T-helper 2 cell treated with Interferon-gamma antibody and Interleukin-4, amounts not matched to agents 100 ng/mL and 5 ng/mL, for 36 hours (primary cell): Measurements from ENCODE around the gene TGFBR3. TPM values are rescaled to one million over a fixed set of nuclear protein-coding genes. Genes with fewer than 3 reads are reported as not detected.

Experiments used
- intact Hi-C: fragments of 100-400 bp; cut with micrococcal nuclease; formaldehyde crosslinking; loops from one replicate; pipeline ENCODE4 v1.15.1; 2023
- total RNA-seq: library from RNA; stranded (reverse); gene quantifications from 2 replicates; pipeline ENCODE4 v1.2.3, GENCODE V29; 2022

TGFBR3 gene
- total RNA-seq, 1 donor from 2014 or later, result 14.5 TPM

DNA sequence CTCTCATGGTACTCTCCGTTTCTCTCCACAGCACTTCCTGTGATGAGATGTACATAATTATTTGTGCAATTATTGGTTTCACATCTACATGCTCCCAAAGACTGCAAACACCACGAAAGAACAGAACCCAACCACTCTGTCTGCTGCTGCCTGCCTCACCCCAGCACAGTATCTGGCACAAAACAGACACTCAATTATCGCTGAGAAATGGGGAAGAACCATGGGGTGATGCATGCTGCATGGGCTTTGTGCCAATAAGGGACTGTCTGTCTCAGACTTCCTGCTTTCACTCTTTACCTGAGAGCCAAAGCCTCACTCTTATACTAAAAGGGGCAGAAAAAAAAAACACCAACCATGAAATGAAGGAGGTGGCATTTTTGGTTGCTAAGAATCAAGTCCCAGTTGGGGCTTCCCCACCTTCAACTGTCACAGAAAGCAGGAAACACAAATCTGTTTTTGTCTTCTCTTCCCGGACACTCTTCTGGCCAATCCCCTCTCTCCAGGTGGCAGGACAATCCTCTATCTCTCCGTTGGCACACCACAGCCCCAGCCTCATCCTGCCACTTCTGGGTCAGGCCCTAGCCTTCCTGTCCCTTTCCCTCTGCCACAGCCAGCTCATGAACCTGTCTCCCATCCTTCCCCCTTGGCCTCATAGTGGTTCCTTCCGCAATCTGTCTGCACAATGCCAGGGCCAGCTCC, 82.0 kb downstream of the TGFBR3 start:
- intact Hi-C loops, result loop anchor here (1.0 to 5.0 kb wide), 11 partner anchors 52 to 733 kb away; partner anchors contain the start of genes GFI1, GLMN and RPAP2

DNA sequence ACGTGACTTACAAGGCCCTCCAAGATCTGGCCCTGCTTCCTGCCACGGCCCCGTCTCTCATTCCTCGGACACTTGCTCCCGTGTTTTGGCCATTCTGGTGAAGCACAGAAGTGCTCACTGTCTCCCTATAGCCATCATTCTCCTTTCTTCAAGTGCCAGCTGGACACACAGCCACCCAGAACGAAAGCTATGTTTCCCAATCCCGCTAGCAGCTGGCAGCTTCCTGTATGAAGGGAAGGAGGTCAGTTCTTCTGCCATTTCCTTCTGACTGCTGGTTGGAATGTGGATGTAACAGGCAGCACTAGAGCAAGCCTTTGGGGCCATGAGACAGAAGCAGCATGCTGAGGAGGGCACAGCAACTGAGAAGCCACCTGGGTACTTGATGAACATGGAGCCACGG, 82.8 kb downstream of the TGFBR3 start:
- intact Hi-C loops, result loop anchor here (5.0 kb wide), 3 partner anchors 494 to 734 kb away; partner anchors contain the start of genes GFI1, GLMN and RPAP2

DNA sequence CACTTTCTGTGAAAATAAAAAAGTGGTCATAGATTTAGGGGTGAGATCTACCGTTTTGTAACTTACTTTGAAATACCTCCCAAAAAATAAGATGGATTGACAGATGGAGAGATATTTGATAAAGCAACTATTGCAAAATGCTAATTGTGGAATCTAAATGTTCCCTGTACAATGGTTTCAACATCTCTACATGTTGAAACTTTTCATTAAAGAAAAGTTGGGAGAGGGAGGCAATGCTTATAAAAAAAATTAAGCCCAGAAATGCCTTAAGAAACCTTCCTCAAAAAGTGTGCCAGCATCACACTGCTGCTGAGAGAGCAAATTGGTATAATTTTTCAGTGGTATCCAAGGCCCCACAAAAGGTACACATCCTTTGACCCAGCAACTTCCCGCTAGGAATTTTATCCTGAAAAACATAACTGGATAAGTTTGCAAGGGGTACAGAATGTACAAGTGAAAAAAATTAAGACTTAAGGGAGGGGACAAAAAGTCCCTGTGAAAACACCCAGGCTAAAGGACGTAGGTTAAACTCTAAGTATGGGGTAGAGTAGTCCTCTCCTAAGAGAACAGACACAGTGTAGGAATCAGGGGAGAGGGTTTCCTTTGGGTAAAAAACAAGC, 84.3 kb downstream of the TGFBR3 start:
- intact Hi-C loops, result loop anchor here (5.0 kb wide), 3 partner anchors 496 to 736 kb away; partner anchors contain the start of genes GFI1, GLMN and RPAP2

DNA sequence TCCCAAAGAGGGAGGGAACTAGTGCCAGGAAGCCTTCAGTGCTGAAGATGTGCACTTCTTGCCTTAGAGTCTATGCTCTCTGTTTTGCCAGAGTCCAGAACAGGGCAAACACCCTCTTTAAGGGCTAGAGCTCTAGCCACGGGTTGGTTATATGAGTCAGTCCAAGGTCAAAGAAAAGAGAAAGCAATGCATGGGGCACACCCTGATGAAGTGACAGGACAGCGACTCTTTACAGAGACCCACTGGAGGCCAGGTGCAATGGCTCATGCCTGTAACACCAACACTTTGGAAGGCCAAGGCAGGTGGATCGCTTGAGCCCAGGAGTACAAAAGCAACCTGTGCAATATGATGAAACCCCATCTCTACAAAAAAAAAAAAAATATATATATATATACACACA, 86.1 kb downstream of the TGFBR3 start:
- intact Hi-C loops, result loop anchor here (5.0 kb wide), 3 partner anchors 497 to 737 kb away; partner anchors contain the start of genes GFI1, GLMN and RPAP2

DNA sequence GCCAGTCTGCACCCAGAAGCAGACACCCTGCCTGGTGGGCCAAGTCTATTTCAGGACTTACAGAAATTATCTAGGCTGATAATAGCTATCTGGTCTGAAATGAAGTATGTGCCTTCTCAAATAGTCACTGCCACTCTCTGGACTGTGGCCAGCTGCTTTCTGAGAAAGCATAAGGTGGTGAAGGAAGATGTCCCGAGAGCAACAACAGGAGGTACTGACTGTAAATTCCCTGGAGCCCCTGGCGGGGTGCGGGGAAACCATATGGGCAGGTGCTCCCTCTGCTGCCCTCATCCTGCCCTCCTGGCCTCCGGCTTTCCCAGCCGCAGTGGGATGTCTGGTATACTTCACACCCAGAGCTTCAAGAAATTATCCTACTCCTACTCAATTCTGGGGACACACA, 86.8 kb downstream of the TGFBR3 start:
- intact Hi-C loops, result no loop called here

DNA sequence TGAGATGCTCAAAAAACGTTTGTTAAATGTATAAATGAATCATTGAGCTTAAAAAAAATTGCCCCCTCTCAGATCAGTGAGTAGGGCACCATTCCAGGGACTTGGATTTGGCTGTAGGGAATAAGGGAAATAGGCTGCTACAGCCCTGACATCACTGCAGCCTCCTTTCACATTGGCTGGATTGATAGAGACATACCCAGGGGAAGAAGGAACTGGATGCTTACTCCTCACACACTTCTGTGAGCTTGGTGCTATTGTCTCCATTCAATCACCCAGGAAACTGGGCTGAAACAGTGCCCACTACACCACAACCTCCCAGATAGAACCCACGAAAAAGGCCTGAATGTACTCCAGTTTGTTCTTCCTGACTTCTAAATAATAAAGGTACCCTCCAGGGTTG, 87.2 kb downstream of the TGFBR3 start:
- intact Hi-C loops, result no loop called here

DNA sequence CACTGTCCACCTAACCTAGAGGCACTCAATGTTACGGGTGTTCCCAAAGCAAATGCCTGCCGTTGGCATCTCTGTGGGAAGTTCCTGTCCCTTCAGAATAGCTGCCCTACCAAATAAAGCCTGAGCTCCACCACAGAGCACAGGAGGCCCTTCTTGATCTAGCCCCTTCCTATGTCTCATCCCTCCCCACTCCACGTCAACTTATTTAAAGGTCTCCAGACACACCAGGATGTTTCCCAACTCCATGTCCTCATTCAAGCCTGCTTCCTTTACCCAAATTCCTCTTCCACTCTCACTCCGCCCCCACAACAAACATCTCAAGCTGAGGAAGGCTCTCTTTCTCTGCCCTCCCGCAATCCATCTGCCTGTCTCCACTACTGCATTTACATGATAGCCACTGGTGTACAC, 87.7 kb downstream of the TGFBR3 start:
- intact Hi-C loops, result no loop called here

DNA sequence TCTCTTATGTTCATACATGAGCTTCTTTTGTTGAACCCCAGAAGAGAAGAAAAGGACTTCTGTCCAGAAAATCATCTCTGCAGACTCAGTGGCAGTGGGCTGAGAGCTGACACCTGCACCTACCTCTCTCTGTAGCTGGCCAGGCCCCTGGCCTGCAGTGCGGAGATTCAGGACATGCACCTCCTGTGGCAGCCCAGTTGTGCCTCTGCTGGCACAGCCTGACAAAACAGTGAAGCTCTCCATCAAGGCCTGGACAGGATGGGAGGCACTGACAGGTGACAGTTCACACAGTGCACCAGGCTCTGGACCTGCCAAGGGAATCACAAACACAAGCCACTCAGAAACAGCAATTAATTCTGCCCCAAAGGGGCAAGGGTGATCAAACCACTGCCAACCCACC, 88.8 kb downstream of the TGFBR3 start:
- intact Hi-C loops, result no loop called here

DNA sequence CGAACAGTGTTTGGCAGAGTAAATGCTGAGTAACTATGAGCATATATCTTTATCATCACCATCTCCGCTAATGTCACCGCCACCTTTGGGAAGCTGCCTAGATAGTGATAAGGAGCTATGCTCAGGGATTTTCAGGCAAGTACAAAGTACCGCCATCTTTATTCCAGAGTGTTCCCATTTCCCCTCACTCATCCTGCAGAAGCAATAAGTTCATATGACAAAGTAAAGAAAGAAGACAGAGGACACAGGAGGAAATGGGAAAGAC, 89.6 kb downstream of the TGFBR3 start:
- intact Hi-C loops, result no loop called here

DNA sequence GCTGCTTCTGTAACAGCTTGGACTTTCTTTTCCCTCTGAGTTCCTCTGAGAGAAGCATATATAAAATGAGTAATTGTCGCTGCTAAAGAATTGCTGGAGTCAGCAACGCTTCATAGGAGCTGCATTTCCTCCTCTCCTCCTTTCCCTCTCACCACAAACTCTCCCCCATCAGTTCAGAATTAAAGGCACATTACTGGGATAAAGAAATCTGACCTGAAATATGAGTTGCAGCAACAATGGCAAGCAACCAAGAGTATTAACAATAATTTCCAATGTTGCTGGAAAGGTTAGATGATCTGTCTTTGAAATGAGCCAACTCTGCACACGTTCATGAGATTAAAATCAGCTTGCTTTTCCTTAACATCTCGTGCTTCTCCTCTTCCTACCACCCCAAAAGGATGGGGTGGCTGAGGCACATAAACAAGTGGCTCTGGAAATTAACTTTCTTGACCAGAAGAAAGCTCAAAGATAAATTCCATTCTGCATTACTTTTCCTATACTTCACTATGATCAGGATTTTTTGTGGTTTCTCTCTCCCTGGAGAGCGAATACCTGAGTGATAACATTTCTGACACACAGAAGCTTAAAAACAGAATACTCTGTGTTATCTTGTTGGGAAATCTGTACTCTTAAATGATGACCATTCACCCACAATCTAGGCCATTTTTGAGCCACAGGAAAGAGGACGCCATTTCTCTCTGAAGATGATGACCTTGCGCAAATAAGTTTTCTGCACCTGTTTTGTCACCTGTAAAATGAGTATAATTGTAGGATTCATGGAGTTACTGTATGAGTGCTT, 90.2 kb downstream of the TGFBR3 start:
- intact Hi-C loops, result no loop called here

DNA sequence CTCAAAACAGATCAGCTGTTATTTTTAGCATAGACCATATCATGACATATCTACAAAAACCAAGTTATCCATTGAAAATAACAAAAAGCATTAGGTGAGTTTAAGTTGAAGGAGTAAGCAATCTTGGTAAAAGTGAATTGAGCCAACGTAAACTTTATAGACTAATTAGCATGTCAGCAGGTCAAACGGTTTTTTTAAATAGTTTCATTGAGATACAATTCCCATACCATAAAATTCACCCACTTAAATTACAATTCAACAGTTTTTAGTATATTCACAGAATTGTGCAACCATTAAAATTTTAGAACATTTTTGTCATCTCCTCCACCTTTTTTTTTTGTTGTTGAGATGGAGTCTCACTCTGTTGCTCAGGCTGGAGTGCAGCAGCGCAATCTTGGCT, 92.1 kb downstream of the TGFBR3 start:
- intact Hi-C loops, result no loop called here

DNA sequence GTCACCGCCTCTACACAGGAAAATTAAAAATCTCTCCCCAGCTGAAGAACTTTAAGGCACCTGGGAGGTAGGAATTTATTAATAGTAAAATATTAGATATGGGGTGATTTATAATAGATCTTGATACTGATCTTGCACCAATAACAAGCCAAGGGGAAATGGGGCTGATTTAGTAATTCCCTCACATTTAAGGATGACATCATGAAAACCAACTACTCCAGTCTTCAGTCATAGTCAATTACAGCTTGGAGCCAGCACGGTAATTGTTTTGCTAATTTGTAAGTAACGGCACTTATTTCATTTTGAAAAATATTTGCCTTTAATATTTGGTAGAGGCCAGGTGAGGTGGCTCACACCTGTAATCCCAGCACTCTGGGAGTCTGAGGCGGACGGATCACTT, 92.8 kb downstream of the TGFBR3 start:
- intact Hi-C loops, result no loop called here

DNA sequence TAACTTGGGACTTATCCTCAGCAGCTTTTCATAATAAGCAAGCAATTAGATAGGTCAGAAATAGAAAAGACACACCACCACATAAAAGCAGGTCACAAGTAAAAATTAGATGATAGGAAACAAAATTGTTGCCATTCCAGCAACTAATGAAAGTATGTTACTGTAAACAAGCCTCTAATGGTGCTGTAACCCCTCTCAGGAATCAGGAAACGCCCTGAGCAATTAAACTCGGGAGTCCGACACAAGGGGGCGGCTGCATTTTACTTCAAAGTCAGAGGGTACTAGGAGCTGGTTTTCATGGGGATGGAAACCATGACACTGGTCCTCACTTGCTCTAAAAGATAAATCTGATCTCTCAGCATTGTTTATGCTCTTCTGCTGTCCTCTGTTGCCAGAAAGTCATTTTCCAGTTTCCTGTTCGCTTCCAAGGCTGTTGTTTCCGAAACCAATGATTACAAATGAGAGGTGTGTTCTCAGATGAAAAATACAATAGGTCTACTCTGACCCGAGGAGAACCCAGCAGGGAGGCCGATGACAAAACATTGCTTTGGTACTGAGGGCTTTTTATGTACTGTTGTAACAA, 93.4 kb downstream of the TGFBR3 start:
- intact Hi-C loops, result no loop called here

DNA sequence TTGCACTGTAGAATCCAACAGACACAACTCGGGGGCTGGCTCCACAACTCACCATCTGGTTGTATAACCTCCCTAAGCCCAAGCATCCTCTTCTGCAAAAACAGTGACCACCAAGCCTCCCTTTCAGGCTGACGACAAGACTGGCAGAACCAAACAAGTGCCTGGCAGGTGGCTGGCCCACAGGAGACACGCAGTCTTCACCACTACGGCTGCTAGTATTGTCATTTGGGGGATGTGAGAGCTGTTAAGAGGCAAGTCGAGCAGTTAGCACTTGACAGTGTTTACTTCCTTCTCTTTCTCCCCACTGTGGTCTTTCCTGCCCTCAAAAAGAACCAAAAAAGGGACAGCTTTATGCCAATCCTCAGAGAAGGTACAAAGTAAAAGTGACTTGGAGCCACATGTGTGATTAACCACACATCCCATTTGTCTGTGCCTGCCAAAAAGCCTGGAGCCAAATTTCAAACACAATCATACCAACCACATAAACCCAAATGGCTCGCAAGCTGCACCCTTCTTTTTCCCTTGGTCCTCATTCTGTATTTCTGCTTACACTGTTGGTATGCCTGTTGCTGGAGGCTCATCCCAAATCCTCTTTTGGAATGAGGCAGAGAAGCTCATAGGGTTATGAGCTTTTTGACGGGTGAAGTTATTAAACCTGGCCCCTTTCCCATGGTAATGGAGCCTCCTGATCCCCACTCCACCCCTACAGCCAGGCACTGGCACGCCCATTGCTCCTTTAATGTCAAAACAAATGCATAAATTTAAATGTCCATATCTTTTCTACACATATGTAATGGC, 94.1 kb downstream of the TGFBR3 start:
- intact Hi-C loops, result no loop called here

DNA sequence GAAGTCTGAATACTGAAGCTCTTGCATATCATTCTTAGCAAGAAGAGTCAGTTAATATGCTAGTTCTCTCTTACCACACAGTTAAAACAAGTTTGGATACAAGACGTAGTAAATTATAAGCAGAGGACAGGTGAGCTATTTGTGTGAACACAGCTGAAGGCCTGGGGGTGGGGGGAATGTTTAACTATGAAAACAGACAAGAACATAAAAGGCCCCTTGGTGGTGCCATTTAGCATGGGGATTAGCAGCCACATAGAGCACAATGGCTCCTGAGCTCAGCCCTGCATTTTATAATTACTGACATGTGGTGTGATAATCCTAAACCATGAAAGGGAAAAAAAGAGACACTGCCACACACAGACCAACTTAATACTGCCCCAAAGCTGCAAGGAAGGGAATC, 94.8 kb downstream of the TGFBR3 start:
- intact Hi-C loops, result no loop called here

DNA sequence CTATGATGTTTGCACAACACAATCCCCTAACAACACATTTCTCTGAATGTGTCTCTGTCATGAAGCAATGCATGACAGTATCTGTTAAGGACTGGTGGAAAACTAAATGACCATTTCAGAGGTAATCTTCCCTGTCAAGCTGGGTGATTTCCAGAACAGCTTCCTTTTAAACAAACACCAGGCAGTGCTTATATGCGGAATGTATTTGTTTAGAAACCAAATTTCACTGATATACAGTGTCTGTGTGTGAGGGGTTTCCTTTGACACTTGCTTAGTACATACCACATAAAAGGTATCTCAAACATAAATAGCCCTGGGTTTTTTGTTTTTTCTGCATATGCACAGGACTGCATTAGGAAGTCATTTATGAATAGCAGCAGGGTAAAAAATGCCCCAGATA, 95.6 kb downstream of the TGFBR3 start:
- intact Hi-C loops, result no loop called here

DNA sequence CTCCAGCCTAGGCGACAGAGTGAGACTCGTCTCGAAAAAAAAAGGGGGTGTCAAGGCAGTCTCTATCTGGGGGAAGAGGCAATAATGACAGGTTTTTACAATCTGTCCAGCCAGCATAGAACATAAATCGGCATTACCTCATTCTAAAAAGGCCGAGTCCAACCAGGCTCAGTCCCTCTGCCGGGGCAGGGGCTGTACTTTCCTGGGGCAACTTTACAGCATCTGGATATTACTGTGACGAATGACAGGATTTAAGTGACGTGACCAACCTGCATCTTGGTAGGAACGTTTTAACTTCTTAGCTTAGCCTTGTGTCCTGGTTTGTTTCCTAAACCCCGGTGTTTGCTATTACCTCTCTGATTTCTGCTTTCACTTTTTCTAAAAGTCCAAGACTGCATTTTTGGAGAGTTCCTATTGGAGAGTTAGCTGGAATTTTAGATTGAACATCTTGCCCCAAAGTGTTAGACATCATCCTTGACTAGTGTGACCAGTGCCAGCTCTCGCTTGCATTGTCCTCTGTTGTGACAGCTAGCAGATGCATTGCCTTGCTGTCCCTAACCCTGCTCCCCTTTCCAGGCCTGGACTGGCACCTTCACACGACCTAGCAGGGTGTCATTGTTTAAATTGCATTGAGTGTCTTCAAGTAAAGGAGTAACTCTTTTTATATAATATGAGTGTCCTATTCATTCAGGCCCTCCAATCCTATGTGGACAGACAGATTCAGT, 96.5 kb downstream of the TGFBR3 start:
- intact Hi-C loops, result no loop called here

DNA sequence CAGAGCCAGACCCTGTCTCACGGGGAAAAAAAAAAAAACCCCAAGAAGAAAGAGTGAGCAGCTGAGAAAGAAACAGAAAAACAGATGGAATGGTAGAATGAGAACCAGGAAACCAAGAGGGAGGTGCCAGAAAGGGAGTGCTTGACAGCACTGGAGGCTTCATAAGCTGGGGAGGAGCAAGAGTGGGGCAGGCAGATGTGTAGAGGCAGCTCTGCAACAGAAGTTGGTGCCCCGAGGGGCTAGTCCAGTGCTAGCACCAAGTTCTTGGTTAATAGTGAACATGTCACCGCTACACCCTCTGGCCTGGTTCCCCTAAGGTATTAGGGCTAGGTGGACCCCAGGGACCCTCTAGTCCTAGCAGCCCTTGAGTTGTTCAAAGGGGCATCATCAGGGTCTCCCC, 98.0 kb downstream of the TGFBR3 start:
- intact Hi-C loops, result no loop called here

DNA sequence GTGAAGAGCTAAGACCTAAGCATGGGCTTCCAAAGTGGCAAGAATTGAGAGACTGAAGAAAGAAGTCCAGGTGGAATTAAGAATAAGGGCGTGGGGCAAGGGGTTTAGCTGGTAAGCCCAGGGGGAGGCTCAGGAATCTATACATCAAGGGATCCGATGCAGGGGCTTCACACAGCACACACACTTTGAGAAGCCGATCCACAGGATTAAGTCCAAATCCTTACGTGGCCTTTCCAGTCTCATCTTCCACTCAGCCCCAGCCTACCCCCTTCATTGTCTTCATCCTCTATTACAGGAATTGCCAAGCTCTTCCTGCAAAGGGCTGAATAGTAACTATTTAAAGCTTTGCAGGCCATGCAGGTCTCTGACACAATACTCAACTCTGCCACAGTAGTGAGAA, 101.3 kb downstream of the TGFBR3 start:
- intact Hi-C loops, result no loop called here

DNA sequence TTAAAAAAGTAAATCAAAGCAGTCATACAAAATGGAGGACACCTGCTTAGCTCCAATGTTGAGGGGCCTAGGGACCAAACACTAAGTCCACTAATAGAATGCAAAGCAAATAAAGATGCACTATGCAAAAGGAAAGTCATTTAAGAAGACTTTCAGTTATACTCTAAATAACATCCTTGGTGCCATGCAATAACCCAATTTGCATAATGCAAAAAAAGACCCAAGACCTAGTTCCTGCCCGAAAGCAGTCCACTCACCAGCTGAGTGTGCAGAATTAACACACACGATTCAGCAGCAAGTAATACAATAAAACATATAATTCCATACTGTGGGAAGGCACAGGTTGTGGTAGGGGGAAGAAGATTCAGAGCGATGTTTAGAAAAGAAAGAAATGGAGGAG, 101.8 kb downstream of the TGFBR3 start:
- intact Hi-C loops, result no loop called here
